Neural cell (in vitro differentiated cells): ENCODE results near the gene TP53I11. TPM values are rescaled to one million over a fixed set of nuclear protein-coding genes. Genes with fewer than 3 reads are reported as not detected.

ENCODE experiments used
- H2AFZ ChIP-seq: fragments of 200-600, 300-800 bp; sonication (generic), shearing (Covaris generic); 2 replicates; pipeline ENCODE4 v1.6.0; 2014; ENCODE audit warnings: low read depth, mild to moderate bottlenecking, antibody characterized with exemption, low read length, moderate library complexity
- H3F3A ChIP-seq: fragments of 200-600 bp; shearing (Covaris generic); 2 replicates; pipeline ENCODE4 v1.6.1; 2016; ENCODE audit warnings: mild to moderate bottlenecking, moderate library complexity, mixed read lengths, antibody characterized with exemption, low read length; ENCODE audit not compliant: insufficient read depth, poor library complexity, severe bottlenecking
- H3K27ac ChIP-seq: fragments of 200-600, 300-800 bp; sonication (generic), shearing (Covaris generic); 2 replicates; pipeline ENCODE4 v1.5.1; 2014; ENCODE audit warnings: mild to moderate bottlenecking, low read length, moderate library complexity
- H3K27me3 ChIP-seq: fragments of 300-800, 200-600 bp; sonication (generic), shearing (Covaris generic); 2 replicates; pipeline ENCODE4 v1.6.0; 2014; ENCODE audit warnings: mild to moderate bottlenecking, low read depth, low read length, moderate library complexity; ENCODE audit not compliant: insufficient read depth
- H3K36me3 ChIP-seq: fragments of 300-800, 200-600 bp; sonication (generic), shearing (Covaris generic); 2 replicates; pipeline ENCODE4 v1.5.1; 2014; ENCODE audit warnings: mild to moderate bottlenecking, antibody characterized with exemption, low read length, moderate library complexity; ENCODE audit not compliant: insufficient read depth
- H3K4me2 ChIP-seq: fragments of 300-800, 200-600 bp; sonication (generic), shearing (Covaris generic); 2 replicates; pipeline ENCODE4 v1.6.0; 2014; ENCODE audit warnings: mild to moderate bottlenecking, low read length
- H3K4me3 ChIP-seq: fragments of 300-800, 200-600 bp; sonication (generic), shearing (Covaris generic); 2 replicates; pipeline ENCODE4 v1.5.1; 2014; ENCODE audit warnings: mild to moderate bottlenecking, low read length, moderate library complexity
- H3K79me2 ChIP-seq: fragments of 200-600 bp; shearing (Covaris generic); replicated peaks from 2 replicates; pipeline ENCODE4 v1.6.0; 2014; ENCODE audit warnings: mild to moderate bottlenecking, low read length, moderate library complexity; ENCODE audit not compliant: insufficient read depth
- H3K9ac ChIP-seq: fragments of 300-800, 200-600 bp; sonication (generic), shearing (Covaris generic); 2 replicates; pipeline ENCODE4 v1.6.1; 2016; ENCODE audit warnings: mild to moderate bottlenecking, low read length, mixed read lengths
- H3K9me2 ChIP-seq: fragments of 200-600 bp; shearing (Covaris generic); 2 replicates; pipeline ENCODE4 v1.6.1; 2016; ENCODE audit warnings: mild to moderate bottlenecking, low read length, mixed read lengths; ENCODE audit not compliant: insufficient read depth
- H3K9me3 ChIP-seq: fragments of 200-600, 300-800 bp; sonication (generic), shearing (Covaris generic); 2 replicates; pipeline ENCODE4 v1.6.1; 2016; ENCODE audit warnings: mild to moderate bottlenecking, mixed run types, low read length, moderate library complexity, mixed read lengths
- H4K20me1 ChIP-seq: fragments of 200-600 bp; shearing (Covaris generic); 2 replicates; pipeline ENCODE4 v1.6.1; 2016; ENCODE audit warnings: mild to moderate bottlenecking, mixed run types; ENCODE audit not compliant: insufficient read depth
- EP300 ChIP-seq: fragments of 450-650 bp; conservative IDR thresholded peaks from 2 replicates; pipeline ENCODE4 v1.6.1; 2014; ENCODE audit warnings: antibody characterized with exemption, mild to moderate bottlenecking, moderate library complexity; ENCODE audit not compliant: poor library complexity, severe bottlenecking
- EZH2 ChIP-seq: fragments of 200-600, 300-800 bp; shearing (Covaris generic), sonication (generic); IDR thresholded peaks from 2 replicates; pipeline ENCODE4 v1.6.1; 2014; ENCODE audit warnings: antibody characterized with exemption, low read length, borderline replicate concordance, mild to moderate bottlenecking; ENCODE audit not compliant: insufficient read depth, poor library complexity, severe bottlenecking
- MXI1 ChIP-seq: fragments of 450-650 bp; conservative IDR thresholded peaks from 2 replicates; pipeline ENCODE4 v1.6.1; 2014; ENCODE audit warnings: antibody characterized with exemption, mild to moderate bottlenecking; ENCODE audit not compliant: poor library complexity, severe bottlenecking
- POLR2AphosphoS5 ChIP-seq: IDR thresholded peaks from 2 replicates; pipeline ENCODE4 v1.6.1; 2012
- RAD21 ChIP-seq: fragments of 450-650 bp; conservative IDR thresholded peaks from 2 replicates; pipeline ENCODE4 v1.6.1; 2014; ENCODE audit warnings: antibody characterized with exemption, mild to moderate bottlenecking, moderate library complexity
- SMC3 ChIP-seq: fragments of 450-650 bp; conservative IDR thresholded peaks from 2 replicates; pipeline ENCODE4 v1.6.1; 2014; ENCODE audit warnings: antibody characterized with exemption, mild to moderate bottlenecking, moderate library complexity; ENCODE audit not compliant: poor library complexity
- TAF1 ChIP-seq: IDR thresholded peaks from 2 replicates; pipeline ENCODE4 v1.6.1; 2012; ENCODE audit warnings: low read depth
- polyA plus RNA-seq: library from polyadenylated mRNA; depleted of rRNA; stranded (reverse); fragments of >200 nt; gene quantifications from 2 replicates; pipeline ENCODE4 v1.2.3, GENCODE V29; 2014
- TF ChIP-seq, protein P1 (sequence below): IDR thresholded peaks from 2 replicates; pipeline ENCODE4 v1.6.1; 2012; ENCODE audit warnings: borderline replicate concordance
- TF ChIP-seq, protein P2 (sequence below): fragments of 450-650 bp; IDR thresholded peaks from 2 replicates; pipeline ENCODE4 v1.5.1; 2014; ENCODE audit warnings: antibody characterized with exemption, mild to moderate bottlenecking, moderate library complexity; ENCODE audit not compliant: poor library complexity, severe bottlenecking

TP53I11 gene
- polyA plus RNA-seq, 1 donor from 2014 or later: 30.0 TPM

DNA sequence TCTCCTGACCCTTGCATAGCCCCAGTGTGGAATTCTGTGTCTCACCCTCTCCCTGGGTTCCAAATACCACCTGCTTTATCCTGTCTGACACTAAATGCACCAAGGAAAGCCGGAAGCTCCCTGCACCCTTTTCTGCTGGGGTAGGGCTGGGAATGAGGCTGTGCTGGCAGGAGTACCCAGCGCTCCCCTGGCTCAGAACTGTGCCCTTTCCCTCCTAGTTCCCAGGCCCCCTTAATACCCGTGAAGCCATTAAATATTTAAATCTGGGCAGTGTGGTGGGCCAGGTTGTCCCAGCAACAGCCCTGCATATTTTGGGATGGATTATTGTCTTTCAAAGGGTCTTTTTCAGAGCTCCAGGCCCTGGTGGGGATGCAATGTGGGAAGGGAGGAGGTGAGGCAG is 63.0 kb downstream of the TP53I11 start:
- Histone ChIP-seq H3K4me2 (no peak overlapping the region), H3K9me3 (no peaks in the 10 kb centered on the region), H4K20me1 (no peaks in the 10 kb centered on the region), H3F3A (no peaks in the 10 kb centered on the region), H3K4me3 (no peak overlapping the region), H3K9ac (no peak overlapping the region), H3K79me2 (no peaks in the 10 kb centered on the region), H3K9me2 (no peaks in the 10 kb centered on the region), H3K36me3 (no peaks in the 10 kb centered on the region), H3K27ac (no peak overlapping the region), H2AFZ (no peak overlapping the region), H3K27me3 (no peaks in the 10 kb centered on the region)
- TF ChIP-seq SMC3 (no peak), POLR2AphosphoS5 (no peak), RAD21 (no peak), MXI1 (no peak), EP300 (no peak), TAF1 (no peak)
- TF ChIP-seq, protein P1, sequence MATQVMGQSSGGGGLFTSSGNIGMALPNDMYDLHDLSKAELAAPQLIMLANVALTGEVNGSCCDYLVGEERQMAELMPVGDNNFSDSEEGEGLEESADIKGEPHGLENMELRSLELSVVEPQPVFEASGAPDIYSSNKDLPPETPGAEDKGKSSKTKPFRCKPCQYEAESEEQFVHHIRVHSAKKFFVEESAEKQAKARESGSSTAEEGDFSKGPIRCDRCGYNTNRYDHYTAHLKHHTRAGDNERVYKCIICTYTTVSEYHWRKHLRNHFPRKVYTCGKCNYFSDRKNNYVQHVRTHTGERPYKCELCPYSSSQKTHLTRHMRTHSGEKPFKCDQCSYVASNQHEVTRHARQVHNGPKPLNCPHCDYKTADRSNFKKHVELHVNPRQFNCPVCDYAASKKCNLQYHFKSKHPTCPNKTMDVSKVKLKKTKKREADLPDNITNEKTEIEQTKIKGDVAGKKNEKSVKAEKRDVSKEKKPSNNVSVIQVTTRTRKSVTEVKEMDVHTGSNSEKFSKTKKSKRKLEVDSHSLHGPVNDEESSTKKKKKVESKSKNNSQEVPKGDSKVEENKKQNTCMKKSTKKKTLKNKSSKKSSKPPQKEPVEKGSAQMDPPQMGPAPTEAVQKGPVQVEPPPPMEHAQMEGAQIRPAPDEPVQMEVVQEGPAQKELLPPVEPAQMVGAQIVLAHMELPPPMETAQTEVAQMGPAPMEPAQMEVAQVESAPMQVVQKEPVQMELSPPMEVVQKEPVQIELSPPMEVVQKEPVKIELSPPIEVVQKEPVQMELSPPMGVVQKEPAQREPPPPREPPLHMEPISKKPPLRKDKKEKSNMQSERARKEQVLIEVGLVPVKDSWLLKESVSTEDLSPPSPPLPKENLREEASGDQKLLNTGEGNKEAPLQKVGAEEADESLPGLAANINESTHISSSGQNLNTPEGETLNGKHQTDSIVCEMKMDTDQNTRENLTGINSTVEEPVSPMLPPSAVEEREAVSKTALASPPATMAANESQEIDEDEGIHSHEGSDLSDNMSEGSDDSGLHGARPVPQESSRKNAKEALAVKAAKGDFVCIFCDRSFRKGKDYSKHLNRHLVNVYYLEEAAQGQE: no peak
- TF ChIP-seq, protein P2, sequence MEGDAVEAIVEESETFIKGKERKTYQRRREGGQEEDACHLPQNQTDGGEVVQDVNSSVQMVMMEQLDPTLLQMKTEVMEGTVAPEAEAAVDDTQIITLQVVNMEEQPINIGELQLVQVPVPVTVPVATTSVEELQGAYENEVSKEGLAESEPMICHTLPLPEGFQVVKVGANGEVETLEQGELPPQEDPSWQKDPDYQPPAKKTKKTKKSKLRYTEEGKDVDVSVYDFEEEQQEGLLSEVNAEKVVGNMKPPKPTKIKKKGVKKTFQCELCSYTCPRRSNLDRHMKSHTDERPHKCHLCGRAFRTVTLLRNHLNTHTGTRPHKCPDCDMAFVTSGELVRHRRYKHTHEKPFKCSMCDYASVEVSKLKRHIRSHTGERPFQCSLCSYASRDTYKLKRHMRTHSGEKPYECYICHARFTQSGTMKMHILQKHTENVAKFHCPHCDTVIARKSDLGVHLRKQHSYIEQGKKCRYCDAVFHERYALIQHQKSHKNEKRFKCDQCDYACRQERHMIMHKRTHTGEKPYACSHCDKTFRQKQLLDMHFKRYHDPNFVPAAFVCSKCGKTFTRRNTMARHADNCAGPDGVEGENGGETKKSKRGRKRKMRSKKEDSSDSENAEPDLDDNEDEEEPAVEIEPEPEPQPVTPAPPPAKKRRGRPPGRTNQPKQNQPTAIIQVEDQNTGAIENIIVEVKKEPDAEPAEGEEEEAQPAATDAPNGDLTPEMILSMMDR: no peak

DNA sequence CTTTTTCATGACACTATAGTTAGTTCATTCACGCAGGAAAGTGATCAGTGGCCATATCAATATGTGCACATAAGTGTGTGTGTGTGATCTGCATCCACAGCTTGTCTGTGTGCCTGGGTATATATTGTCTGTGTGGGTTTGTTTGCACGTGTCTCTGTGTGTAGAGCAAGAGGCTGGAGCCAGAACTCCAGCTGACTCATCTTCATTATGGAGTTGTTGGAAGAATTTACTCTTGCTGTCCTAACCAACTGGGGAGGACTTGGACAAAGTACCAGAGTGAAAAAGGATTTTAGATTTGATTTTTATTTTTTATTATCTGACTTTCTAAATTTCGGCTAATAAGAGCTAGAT is 63.9 kb downstream of the TP53I11 start:
- Histone ChIP-seq H3K9me2 (no peaks in the 10 kb centered on the region), H3K9ac (no peak overlapping the region), H2AFZ (no peak overlapping the region), H3K79me2 (no peaks in the 10 kb centered on the region), H3K9me3 (no peaks in the 10 kb centered on the region), H3K36me3 (no peaks in the 10 kb centered on the region), H3K4me3 (no peak overlapping the region), H4K20me1 (no peaks in the 10 kb centered on the region), H3K4me2 (no peak overlapping the region), H3K27me3 (no peaks in the 10 kb centered on the region), H3K27ac (no peak overlapping the region), H3F3A (no peaks in the 10 kb centered on the region)
- TF ChIP-seq POLR2AphosphoS5 (no peak), EZH2 (no peak), SMC3 (no peak), TAF1 (no peak), RAD21 (no peak), MXI1 (no peak), EP300 (no peak)
- TF ChIP-seq, protein P1: no peak
- TF ChIP-seq, protein P2: no peak
